Measurements from ENCODE around the gene SLC24A4. TPM values are rescaled to one million over a fixed set of nuclear protein-coding genes. Genes with fewer than 3 reads are reported as not detected.
A peak's percentile ranks its signal among the peaks of the same experiment; 100 is the strongest.

SLC24A4 gene
- total RNA-seq, 1 donor from 2014 or later = 1.1 TPM

DNA sequence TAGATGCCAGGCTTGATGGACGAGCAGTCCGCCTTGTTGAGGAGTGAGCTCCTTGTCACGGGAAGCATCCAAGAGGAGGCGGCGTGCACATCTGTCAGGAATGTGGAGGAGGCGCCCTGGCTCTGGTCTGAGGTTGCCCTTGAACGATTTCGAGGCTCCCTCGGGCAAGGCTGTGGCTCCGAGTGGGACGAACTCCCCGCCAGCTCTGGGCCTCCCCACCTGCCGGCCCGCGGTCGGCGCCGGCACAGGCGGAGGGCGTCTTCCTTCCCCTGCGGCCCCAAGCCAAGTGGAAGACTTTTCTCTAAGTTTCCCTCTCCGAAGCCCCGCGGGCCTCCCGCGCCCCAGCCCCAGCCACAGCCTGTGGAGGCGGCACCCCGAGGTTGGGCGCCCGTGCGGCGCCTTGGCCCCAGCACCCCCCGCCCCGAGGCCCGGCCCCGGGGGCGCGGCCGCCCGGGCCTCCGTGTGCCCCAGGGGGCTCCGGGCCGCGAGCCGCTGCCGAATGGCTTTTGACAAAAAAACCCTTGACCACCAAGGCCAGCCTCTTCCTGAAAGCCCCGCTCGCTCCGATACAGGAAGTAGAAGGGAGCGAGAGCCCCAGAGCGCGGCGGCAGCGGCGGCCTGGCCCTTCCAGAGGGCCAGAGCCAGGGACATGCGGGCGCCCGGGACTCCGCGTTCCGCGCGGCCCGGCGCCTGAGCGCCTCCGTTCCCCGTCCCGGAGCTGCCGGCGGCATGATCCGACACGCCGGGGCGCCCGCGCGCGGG, 190.4 kb downstream of the SLC24A4 start, which contains the start of gene RIN3:
Gene RIN3, plus strand, starts transcription at position 578 of the 762 bp plus-strand sequence. Its CDS starts 152 bp downstream, at position 730.
- H3K4me1 Mint-ChIP-seq (ENCODE audit: unreplicated experiment) = peaks cover 21% of the 10 kb centered on the region
- peak within 1 kb of the TSS; percentile 89 for H3K4me3 Mint-ChIP-seq (ENCODE audit: unreplicated experiment)
- peaks cover 5% of the 10 kb centered on the region for H3K27me3 Mint-ChIP-seq (ENCODE audit: unreplicated experiment)
- DNase-seq (ENCODE audit: low spot score) = peak; percentile 72
- TF ChIP-seq, protein P1, sequence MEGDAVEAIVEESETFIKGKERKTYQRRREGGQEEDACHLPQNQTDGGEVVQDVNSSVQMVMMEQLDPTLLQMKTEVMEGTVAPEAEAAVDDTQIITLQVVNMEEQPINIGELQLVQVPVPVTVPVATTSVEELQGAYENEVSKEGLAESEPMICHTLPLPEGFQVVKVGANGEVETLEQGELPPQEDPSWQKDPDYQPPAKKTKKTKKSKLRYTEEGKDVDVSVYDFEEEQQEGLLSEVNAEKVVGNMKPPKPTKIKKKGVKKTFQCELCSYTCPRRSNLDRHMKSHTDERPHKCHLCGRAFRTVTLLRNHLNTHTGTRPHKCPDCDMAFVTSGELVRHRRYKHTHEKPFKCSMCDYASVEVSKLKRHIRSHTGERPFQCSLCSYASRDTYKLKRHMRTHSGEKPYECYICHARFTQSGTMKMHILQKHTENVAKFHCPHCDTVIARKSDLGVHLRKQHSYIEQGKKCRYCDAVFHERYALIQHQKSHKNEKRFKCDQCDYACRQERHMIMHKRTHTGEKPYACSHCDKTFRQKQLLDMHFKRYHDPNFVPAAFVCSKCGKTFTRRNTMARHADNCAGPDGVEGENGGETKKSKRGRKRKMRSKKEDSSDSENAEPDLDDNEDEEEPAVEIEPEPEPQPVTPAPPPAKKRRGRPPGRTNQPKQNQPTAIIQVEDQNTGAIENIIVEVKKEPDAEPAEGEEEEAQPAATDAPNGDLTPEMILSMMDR (IDR thresholded peaks at IDR 0.05; ENCODE audit: unreplicated experiment) = no peak
- H3K27ac Mint-ChIP-seq (ENCODE audit: unreplicated experiment) = no peak within 1 kb of the TSS
- peaks cover 5% of the 10 kb centered on the region for H3K36me3 Mint-ChIP-seq (ENCODE audit: low read depth, unreplicated experiment)
- no peaks in the 10 kb centered on the region for H3K9me3 Mint-ChIP-seq (ENCODE audit: unreplicated experiment)

DNA sequence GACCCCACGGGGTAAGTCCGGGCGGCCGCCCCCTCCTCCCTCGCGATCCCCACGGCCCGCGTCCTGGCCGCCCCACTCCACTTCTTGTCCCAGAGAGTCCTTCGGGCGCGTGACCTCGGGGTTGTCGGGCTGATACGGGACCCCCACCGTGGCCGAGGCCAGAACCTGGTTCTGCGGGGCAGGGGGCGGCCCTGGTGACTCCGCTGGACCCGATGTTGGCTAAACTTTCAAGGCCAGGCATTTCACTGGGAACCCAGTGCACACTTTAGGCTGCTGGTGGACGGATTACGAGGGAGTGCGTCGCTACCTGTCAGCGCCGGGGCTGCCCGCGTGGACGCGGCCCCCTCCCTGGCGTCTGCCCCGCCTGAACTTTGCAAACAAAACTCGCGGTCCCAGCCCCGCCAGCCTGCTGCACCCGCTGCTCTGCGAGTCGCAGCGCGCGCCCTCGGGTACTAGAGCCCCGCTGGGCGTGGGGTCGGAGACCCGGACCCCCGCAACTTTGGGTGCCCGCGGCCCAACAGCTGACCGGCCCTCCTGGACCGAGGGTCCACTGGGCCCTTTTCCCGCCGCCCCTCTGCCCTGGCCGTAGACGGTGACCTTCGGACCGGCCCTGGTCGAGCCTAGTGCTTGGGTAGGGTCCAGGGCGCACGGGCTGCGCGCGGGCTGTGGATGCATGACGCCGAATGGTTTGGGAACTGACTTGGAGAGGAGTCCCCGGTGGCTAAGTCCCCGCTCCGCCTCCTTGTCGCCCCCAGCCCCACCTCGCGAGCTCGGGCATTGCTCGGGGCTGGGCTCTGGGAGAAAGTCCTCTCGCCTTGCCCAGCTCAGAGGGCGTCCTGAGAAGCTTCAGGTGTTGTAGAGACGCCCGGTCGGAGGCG, 191.2 kb downstream of the SLC24A4 start:
- peaks cover 6% of the 10 kb centered on the region for H3K27me3 Mint-ChIP-seq (ENCODE audit: unreplicated experiment)
- TF ChIP-seq, protein P1 (IDR thresholded peaks at IDR 0.05; ENCODE audit: unreplicated experiment) = no peak
- peak; percentile 28 for DNase-seq (ENCODE audit: low spot score)
- H3K36me3 Mint-ChIP-seq (ENCODE audit: low read depth, unreplicated experiment) = peaks cover 5% of the 10 kb centered on the region
- no peak overlapping the region for H3K27ac Mint-ChIP-seq (ENCODE audit: unreplicated experiment)
- H3K4me1 Mint-ChIP-seq (ENCODE audit: unreplicated experiment) = peaks cover 21% of the 10 kb centered on the region
- H3K4me3 Mint-ChIP-seq (ENCODE audit: unreplicated experiment) = peak overlapping the region; percentile 89
- no peaks in the 10 kb centered on the region for H3K9me3 Mint-ChIP-seq (ENCODE audit: unreplicated experiment)

DNA sequence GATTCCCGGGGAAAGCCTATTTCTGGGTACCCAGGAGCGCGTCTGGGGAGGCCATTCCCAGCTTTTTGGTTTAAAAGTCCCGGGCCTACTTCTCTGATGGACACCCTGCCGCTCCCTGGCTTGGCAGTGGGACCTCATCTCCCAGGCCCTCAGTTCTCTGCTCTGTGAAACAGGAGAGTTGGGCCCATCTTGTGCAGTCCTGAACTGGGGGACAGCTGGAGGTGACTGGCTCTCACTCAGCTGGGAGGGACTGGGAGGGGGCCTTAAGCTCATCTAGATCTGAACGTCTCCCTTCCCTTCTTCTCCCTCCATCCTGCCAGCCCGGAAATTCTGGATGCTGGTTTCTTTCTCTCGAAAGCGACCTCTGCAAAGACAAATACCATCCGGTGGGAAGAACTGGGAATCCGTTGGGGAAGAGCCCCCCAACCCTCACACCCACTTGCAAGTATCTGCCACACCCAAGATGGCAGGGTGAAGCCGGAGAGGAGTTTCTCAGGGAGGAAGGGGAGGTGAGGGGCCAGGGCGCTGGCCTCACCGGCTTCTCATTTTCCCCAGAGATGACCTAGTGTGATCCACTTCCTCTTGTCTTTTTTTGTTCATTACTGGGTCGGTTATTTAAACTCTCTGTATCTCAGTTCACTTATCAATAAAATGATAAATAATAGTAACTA, 192.0 kb downstream of the SLC24A4 start:
- Mint-ChIP-seq H3K27me3 (ENCODE audit: unreplicated experiment) (peaks cover 6% of the 10 kb centered on the region), H3K4me1 (ENCODE audit: unreplicated experiment) (peaks cover 21% of the 10 kb centered on the region), H3K9me3 (ENCODE audit: unreplicated experiment) (no peaks in the 10 kb centered on the region), H3K36me3 (ENCODE audit: low read depth, unreplicated experiment) (peaks cover 5% of the 10 kb centered on the region), H3K4me3 (ENCODE audit: unreplicated experiment) (peak overlapping the region; percentile 79), H3K27ac (ENCODE audit: unreplicated experiment) (no peak overlapping the region)
- TF ChIP-seq, protein P1 (IDR thresholded peaks at IDR 0.05; ENCODE audit: unreplicated experiment) = no peak
- no peak for DNase-seq (ENCODE audit: low spot score)

DNA sequence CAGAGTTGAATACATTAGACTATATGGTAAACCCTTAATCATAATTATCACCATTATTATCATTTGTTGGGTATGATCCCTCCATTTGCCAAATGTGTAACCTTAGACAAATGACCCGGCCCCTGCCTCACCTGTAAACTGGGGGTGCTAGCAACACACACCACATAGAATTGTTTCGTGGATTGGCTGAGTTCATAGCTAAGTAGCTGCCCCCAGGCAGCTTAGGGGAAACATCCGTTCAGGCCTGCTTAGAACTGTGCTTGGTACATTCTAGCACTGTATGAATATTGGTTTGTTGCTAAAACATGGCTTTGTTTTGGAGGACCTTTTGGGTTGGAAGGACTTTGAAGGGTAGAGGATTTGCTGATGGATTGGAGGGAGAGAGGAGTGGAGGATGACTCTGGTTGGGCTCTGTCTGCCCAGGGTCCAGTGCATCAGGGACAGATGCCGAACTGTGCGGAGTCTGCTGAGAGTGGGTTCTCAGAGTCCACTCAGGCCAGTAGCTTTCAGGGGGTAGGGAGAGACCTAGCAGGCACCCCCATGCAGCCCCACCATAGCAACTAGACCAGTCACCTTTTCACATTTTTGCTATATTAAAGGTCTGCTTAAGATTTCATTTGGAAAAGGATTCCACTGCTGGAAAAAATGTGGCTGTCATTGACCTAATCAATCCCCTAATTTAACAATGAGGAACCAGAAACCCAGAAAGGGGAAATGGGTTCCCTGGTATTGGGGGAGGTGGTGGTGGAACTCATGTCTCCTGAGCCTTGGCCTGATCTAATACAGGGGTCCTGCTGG, 192.8 kb downstream of the SLC24A4 start:
- Mint-ChIP-seq H3K27ac (ENCODE audit: unreplicated experiment) (no peak overlapping the region), H3K27me3 (ENCODE audit: unreplicated experiment) (peaks cover 6% of the 10 kb centered on the region), H3K4me1 (ENCODE audit: unreplicated experiment) (peaks cover 20% of the 10 kb centered on the region), H3K4me3 (ENCODE audit: unreplicated experiment) (no peak overlapping the region), H3K9me3 (ENCODE audit: unreplicated experiment) (no peaks in the 10 kb centered on the region), H3K36me3 (ENCODE audit: low read depth, unreplicated experiment) (peaks cover 6% of the 10 kb centered on the region)
- DNase-seq (ENCODE audit: low spot score) = no peak
- TF ChIP-seq, protein P1 (IDR thresholded peaks at IDR 0.05; ENCODE audit: unreplicated experiment) = no peak

All from endothelial cell (in vitro differentiated cells).